IPS DF 19.7 (cell line): ENCODE measurements around the gene TRO.

Experiments used
- DNase-seq: peaks from one replicate; pipeline ENCODE4 v3.0.0-alpha.2; 2013; ENCODE audit warnings: low read depth, low spot score

Gene TRO, protein sequence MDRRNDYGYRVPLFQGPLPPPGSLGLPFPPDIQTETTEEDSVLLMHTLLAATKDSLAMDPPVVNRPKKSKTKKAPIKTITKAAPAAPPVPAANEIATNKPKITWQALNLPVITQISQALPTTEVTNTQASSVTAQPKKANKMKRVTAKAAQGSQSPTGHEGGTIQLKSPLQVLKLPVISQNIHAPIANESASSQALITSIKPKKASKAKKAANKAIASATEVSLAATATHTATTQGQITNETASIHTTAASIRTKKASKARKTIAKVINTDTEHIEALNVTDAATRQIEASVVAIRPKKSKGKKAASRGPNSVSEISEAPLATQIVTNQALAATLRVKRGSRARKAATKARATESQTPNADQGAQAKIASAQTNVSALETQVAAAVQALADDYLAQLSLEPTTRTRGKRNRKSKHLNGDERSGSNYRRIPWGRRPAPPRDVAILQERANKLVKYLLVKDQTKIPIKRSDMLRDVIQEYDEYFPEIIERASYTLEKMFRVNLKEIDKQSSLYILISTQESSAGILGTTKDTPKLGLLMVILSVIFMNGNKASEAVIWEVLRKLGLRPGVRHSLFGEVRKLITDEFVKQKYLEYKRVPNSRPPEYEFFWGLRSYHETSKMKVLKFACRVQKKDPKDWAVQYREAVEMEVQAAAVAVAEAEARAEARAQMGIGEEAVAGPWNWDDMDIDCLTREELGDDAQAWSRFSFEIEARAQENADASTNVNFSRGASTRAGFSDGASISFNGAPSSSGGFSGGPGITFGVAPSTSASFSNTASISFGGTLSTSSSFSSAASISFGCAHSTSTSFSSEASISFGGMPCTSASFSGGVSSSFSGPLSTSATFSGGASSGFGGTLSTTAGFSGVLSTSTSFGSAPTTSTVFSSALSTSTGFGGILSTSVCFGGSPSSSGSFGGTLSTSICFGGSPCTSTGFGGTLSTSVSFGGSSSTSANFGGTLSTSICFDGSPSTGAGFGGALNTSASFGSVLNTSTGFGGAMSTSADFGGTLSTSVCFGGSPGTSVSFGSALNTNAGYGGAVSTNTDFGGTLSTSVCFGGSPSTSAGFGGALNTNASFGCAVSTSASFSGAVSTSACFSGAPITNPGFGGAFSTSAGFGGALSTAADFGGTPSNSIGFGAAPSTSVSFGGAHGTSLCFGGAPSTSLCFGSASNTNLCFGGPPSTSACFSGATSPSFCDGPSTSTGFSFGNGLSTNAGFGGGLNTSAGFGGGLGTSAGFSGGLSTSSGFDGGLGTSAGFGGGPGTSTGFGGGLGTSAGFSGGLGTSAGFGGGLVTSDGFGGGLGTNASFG (N-terminal part only)

DNA sequence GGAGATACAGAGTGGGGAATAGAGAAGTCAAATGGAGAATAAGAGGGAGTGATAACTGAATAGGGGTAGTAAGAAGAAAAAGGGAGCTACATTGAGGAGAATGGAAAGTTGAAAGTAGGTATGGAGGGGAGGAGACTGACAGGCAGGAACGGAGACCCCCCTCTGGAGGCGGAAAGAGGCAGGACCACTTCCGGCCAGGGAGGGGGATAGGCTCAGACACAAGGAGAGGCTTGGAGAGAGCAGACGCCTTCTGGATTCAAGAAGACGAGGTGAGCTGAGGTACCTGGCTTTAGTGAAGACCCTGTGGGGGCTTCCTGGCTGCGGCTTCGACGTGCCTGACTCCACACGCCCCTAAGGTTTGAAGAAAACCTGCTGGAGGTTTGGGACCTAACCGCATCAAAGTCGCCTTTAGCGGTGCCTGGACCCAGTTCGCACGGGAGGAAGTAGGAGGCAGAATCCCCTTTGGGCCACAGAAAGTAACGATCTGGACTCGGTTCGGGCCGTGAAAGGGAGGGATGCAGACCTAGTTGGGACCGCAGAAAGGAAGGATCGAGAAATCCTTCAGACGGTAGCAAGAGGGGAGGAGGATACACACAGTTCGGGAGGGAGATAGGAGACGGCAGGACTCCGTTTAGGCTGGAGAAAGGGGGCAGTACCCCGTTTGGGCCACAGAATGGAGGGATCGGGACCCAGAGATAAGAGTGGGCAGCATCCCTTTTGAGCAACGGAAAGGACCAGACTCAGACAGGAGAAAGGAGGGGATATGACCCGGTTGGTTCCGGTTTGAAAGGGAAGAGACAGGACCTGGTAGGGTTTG lies at the start of gene TRO:
Gene TRO, plus strand, starts transcription at position 215 of the 817 bp plus-strand sequence. CDS start 1,423 bp downstream, outside the sequence.
- no peak for DNase-seq

DNA sequence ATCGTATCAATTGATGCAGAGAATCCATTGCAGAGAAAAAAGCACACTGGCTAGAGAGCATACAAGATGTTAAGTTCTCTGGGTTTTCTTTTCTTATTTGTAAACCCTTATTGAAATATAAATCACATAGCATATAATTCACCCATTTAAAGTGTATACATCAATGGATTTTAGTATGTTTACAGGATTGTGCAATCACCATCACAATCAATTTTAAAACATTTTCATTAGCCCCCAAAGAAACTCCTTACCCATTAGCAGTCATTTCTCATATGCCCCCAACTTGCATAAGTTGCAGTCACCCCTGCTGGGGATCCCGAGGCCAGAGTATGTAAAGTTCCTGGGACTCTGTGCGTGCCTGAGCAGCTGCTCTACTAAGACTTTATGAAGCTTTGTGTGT lies 34.9 kb upstream of the TRO start:
- DNase-seq = no peak

GRCh38 chrX:54891573-54891972 lies 29.1 kb upstream of the TRO start:
- no peak for DNase-seq

DNA sequence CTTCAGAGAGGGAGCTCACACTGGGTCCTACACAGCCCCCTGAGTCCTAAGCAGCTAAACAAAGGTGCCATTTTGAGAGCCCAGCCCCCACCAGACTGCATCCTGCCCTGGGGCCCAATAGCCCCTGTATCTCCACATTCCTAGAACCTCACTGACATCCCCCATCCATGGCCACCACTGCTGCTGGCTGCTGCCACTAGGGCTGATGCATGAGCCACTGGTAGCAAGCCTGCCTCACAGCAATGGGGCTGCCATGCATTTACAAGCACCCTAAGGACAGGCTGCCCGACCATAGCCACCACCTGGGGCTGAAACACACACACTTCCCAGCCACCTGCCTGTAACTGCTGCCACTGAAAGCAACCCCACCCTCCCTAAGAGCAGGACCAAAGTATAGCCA lies 26.5 kb upstream of the TRO start:
- DNase-seq = no peak

DNA sequence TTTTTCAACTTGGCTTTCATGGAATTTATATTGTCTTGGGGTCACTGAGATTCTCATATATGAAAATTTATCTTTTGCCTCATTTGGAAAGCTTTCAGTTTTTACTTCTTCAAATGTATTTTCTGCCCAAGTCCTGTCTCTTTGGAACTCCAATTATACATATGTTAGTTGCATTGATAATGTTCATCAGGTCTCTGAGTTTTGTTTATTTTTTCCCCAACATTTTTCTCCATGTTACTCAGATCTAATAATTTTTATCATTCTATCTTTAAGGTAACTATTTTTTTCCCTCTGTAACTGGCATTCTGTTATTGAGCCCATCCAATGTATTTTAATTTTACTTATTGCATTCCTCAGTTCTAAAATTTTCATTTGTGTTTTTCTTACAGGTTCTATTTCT lies 10.7 kb upstream of the TRO start:
- DNase-seq = no peak

DNA sequence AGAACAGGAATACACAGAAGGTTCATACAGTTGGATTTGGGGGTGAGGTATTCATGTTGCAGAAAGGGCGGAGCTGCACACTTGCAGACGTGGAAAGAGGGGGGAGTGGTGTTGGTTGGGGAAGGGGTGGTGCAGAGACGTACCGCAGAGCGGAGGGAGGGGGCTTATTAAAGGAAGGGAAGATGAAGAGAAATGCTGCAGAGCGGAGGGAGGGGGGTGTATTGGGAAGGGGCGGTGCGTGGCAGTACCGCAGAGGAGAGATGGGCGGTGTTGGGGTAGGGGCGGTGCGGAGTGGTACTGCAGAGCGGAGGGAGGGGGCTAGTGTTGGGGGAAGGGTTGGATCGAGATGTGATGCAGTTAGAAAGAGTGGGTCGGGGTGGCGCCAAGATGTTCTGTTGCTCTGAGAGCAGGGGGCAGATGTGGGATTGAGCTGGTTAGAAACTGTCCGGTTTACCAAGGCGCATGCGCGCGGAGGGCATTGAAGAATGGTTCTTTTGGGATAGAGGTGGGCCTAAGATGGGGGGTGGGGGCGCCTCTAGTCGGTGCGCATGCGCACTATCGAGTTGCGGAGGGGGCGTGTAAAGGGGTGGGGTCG lies 900 bp downstream of the TRO start:
- no peak for DNase-seq

GRCh38 chrX:54922547-54922946 lies 1.9 kb downstream of the TRO start:
- no peak for DNase-seq

- DNase-seq = no peak
Observed at GRCh38 chrX:54923376-54923775, 2.8 kb downstream of the TRO start.

DNA sequence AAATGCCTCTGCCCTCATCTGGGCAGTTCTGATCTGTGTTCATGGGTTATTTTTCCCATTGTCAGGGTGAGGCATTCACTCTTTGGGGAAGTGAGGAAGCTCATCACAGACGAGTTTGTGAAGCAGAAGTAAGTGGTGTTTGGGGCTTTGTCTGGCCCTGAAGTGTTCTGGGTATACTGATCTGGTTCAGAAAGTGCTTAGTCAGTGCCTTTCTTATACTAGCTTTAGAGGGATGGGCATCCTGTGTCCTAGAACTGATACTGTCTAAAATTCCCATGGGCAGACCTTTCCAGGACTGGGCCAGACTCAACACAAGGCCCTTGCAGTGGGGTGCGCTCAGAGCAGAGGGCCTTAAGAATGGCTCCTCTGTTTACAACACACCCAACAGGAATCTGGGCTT lies 6.4 kb downstream of the TRO start:
- DNase-seq = no peak

- no peak for DNase-seq
Observed at GRCh38 chrX:54928876-54929275, 8.3 kb downstream of the TRO start.

DNA sequence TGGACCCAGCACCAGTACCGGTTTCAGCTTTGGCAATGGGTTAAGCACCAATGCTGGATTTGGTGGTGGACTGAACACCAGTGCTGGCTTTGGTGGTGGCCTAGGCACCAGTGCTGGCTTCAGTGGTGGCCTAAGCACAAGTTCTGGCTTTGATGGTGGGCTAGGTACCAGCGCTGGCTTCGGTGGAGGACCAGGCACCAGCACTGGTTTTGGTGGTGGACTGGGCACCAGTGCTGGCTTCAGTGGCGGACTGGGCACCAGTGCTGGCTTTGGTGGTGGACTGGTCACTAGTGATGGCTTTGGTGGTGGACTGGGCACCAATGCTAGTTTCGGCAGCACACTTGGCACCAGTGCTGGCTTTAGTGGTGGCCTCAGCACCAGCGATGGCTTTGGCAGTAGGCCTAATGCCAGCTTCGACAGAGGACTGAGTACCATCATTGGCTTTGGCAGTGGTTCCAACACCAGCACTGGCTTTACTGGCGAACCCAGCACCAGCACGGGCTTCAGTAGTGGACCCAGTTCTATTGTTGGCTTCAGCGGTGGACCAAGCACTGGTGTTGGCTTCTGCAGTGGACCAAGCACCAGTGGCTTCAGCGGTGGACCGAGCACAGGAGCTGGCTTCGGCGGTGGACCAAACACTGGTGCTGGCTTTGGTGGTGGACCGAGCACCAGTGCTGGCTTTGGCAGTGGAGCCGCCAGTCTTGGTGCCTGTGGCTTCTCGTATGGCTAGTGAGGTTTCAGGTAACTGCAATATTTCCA lies 9.8 kb downstream of the TRO start:
- no peak for DNase-seq

DNA sequence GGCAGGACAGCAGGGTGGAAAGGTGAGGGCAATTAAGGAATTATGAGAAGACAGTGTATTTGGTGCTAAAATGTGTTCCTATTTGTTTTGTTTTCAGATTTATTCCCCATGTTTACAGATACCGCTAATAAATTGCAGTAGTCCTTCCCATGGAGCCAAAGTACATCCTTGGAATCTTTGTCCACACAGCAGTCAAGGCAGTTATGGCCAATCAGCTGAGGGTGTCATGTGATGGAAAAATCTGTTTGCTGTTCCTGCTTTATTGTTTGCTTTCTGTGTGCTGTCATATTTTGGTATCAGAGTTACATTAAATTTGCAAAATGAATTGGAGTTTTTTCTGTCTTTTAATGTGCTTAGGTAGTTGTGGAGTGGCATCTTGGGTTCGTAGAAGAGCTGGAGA lies 10.5 kb downstream of the TRO start:
- no peak for DNase-seq

DNA sequence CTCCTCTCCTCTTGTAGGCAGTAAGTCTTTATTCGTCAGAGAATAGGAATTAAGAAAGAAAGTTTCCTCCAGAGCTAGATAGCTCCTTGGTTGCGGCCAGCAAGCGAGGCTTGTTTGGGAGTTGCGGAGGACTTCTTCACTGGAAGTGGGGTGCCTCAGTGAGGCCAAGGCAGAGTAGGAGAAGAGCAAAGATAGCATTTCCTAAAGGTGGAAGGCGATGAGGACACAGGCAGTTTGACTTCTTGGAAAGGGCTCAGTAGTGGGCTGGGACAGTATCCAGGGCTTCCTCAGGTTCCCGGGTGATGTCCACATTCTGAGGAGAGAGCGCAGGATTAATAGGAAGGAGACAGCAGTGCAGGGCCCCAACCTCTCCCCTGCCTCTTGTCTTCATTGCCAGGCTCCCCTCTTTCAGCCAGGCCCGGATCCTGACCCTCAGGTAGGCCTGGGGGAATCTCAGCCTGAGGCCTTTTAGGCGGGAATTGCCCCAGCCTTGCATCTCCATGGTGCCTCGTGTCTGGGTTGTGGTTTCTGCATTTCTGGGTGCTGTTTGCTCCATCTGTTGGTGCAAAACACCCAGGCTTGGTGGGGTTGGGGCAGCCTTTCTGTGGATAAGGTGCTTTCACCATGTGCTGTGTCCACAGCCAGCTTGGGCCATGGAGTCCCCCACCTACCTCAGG lies 12.7 kb downstream of the TRO start:
- no peak for DNase-seq

- no peak for DNase-seq
Observed at GRCh38 chrX:54934058-54934457, 13.4 kb downstream of the TRO start.

GRCh38 chrX:54934890-54935289 lies 14.3 kb downstream of the TRO start:
- no peak for DNase-seq

DNA sequence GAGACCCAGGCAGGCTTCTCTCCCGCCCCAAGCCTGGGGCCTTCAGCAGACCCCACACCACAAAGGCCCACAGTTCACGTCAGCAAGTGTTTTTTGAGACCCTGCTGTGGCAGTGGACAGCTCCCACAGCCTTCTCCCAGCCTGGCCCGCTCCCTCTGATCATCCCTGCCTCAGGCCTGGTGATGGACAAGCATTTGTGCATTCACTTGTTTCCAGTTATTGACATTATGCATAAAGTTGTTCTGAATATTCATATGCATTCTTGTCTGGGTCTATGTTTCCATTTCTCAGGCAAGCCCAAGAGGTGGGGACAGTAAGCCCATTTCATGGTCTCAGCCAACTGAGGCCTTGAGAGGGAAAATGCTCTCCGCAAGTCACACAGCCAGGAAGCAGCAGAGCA lies 14.7 kb downstream of the TRO start:
- DNase-seq = no peak

GRCh38 chrX:54937416-54937815 lies 16.8 kb downstream of the TRO start:
- DNase-seq = no peak

DNA sequence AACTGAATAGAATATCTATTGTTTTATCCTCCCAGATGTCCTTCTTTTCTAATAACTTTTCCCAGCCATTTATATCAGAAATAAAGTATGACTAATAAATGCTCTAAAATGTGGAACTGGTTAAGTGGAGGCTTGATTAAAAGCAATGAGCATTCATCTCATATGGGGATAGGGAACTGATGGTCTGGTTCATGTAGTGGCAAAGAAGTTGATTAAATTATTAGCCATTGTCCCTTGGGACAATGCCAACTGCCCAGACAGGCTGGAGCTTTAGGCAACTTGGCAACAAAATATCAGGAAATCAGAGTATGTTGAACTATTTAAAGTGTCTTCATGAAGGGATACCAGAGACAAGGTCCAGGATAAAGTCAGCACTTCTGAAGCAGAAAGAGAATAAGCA lies 24.2 kb downstream of the TRO start:
- DNase-seq = no peak

- DNase-seq = no peak
Observed at GRCh38 chrX:54945224-54945623, 24.6 kb downstream of the TRO start.
